Nephron progenitor cell (in vitro differentiated cells): ENCODE measurements around the gene QDPR.
"Not testable (repeated sequence)": the region's sequence is repeated elsewhere in the genome, so short reads cannot be mapped to it uniquely, and the experiment has no call there.

Source experiments
- DNase-seq: peaks from one replicate; pipeline ENCODE4 v3.0.0; 2021
- H3K27ac Mint-ChIP-seq: 2 replicates; pipeline ENCODE4 v1.8.0; 2021; ENCODE audit warnings: mild to moderate bottlenecking, moderate library complexity, mixed read lengths
- H3K27me3 Mint-ChIP-seq: 2 replicates; pipeline ENCODE4 v1.8.0; 2021; ENCODE audit warnings: mild to moderate bottlenecking, low read depth, mixed read lengths; ENCODE audit not compliant: poor library complexity
- H3K36me3 Mint-ChIP-seq: 2 replicates; pipeline ENCODE4 v1.8.0; 2021; ENCODE audit warnings: low read depth, mixed read lengths
- H3K4me1 Mint-ChIP-seq: 2 replicates; pipeline ENCODE4 v1.8.0; 2021; ENCODE audit warnings: mixed read lengths
- H3K4me3 Mint-ChIP-seq: 2 replicates; pipeline ENCODE4 v1.8.0; 2021; ENCODE audit warnings: mild to moderate bottlenecking, moderate library complexity, mixed read lengths
- H3K9me3 Mint-ChIP-seq: 2 replicates; pipeline ENCODE4 v1.8.0; 2021; ENCODE audit warnings: mild to moderate bottlenecking, moderate library complexity, mixed read lengths
- TF ChIP-seq, protein P1 (sequence below): fragments of 200-600 bp; sonication (generic); IDR thresholded peaks from 2 replicates; pipeline ENCODE4 v1.5.0; 2021; ENCODE audit warnings: antibody characterized with exemption

Gene QDPR

DNA sequence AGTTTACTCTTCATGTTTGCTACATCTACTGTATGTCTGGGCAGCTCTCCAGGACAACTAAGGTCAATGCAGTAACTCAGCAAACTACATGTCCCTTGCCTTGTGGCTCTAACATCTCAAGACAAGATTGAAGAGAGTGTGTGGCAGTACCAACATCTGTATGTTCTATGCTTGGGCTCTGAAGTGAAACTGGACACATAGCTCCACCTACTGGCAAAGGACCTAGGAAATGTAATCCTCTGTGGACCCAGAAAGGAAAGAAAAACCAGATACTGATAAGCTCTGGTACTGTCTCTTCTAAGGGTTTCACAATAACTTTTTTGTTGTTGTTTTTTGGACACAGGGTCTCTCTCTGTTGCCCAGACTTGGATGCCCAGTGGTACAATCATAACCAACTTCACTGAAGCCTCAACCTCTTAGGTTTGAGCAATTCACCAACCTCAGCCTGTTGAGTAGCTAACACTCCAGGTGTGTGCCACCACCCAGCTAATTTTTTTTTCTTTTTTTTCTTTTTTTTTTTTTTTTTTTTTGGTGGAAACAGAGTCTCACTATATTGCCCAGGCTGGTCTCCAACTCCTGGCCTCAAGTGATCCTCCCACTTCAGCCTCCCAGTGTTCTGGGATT, 64.1 kb downstream of the QDPR start:
- peaks cover 38% of the 10 kb centered on the region for H3K9me3 Mint-ChIP-seq
- peaks cover 6% of the 10 kb centered on the region for H3K36me3 Mint-ChIP-seq
- H3K27ac Mint-ChIP-seq = no peak overlapping the region
- H3K4me1 Mint-ChIP-seq = peaks cover 6% of the 10 kb centered on the region
- TF ChIP-seq, protein P1, sequence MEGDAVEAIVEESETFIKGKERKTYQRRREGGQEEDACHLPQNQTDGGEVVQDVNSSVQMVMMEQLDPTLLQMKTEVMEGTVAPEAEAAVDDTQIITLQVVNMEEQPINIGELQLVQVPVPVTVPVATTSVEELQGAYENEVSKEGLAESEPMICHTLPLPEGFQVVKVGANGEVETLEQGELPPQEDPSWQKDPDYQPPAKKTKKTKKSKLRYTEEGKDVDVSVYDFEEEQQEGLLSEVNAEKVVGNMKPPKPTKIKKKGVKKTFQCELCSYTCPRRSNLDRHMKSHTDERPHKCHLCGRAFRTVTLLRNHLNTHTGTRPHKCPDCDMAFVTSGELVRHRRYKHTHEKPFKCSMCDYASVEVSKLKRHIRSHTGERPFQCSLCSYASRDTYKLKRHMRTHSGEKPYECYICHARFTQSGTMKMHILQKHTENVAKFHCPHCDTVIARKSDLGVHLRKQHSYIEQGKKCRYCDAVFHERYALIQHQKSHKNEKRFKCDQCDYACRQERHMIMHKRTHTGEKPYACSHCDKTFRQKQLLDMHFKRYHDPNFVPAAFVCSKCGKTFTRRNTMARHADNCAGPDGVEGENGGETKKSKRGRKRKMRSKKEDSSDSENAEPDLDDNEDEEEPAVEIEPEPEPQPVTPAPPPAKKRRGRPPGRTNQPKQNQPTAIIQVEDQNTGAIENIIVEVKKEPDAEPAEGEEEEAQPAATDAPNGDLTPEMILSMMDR = peak; percentile 70
- DNase-seq = peak; percentile 59
- peaks cover 3% of the 10 kb centered on the region for H3K27me3 Mint-ChIP-seq
- no peak overlapping the region for H3K4me3 Mint-ChIP-seq

DNA sequence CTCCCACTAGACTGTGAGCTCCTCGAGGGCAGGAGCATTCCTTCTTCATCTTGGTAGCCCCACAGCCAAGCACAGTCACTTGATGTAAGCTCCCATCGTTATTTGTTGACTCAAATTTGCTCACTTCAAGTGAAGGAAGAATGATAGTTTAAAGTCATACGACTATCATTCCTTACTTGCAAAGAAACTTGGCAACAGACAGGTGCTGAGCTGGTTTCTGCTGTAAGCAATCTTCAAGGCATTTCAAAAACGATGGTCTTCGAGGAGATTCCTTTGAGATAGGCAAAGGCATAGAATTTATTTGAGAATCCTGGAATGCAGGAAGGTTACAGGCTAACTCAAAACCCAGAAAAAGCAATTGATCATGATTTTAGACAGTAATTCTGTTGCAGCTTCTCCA, 64.8 kb downstream of the QDPR start:
- TF ChIP-seq, protein P1 = no peak
- Mint-ChIP-seq H3K4me3 (no peak overlapping the region), H3K27me3 (peaks cover 3% of the 10 kb centered on the region), H3K4me1 (peaks cover 6% of the 10 kb centered on the region), H3K36me3 (no peaks in the 10 kb centered on the region), H3K9me3 (peaks cover 38% of the 10 kb centered on the region), H3K27ac (no peak overlapping the region)
- no peak for DNase-seq

DNA sequence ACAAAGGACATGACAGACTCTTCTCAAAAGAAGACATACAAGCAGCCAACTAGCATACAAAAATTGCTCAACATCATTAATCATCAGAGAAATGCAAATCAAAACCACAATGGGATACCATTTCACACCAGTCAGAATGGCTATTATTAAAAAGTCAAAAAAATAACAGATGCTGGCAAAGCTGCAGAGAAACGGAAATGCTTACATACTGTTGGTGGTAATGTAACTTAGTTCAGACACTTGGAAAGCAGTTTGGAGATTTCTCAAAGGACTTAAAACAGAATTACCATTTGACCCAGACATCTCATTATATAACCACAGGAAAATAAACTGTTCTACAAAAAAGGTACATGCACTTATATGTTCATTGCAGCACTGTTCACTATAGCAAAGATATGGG, 69.4 kb downstream of the QDPR start:
- not testable (repeated sequence) for DNase-seq, H3K36me3 Mint-ChIP-seq, H3K27me3 Mint-ChIP-seq, H3K4me3 Mint-ChIP-seq, H3K27ac Mint-ChIP-seq
- H3K9me3 Mint-ChIP-seq = peaks cover 50% of the 10 kb centered on the region
- H3K4me1 Mint-ChIP-seq = peaks cover 11% of the 10 kb centered on the region

DNA sequence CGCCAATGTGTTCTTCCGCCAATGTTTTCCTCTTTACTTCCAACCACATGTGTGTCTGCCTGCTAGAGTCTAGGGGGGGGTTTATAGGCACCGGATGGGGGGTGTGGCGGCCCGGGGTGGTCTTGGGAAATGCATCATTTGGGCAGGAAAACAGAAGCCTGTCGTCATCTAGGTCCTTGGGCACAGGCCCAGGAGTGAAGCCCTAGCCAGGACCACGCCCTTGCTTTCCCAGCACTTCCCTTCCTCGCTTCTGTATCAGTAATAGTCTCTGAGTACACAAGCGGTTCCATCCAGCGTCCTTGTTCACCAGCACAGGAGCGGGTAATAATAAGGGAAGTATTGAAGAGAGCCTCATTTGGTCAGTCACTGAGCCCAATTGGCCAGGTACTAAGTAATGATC, 74.5 kb downstream of the QDPR start:
- peak overlapping the region; percentile 71 for H3K27ac Mint-ChIP-seq
- peaks cover 4% of the 10 kb centered on the region for H3K36me3 Mint-ChIP-seq
- DNase-seq = no peak
- peaks cover 44% of the 10 kb centered on the region for H3K9me3 Mint-ChIP-seq
- H3K4me3 Mint-ChIP-seq = no peak overlapping the region
- H3K4me1 Mint-ChIP-seq = peaks cover 11% of the 10 kb centered on the region
- TF ChIP-seq, protein P1 = no peak
- H3K27me3 Mint-ChIP-seq = no peaks in the 10 kb centered on the region

DNA sequence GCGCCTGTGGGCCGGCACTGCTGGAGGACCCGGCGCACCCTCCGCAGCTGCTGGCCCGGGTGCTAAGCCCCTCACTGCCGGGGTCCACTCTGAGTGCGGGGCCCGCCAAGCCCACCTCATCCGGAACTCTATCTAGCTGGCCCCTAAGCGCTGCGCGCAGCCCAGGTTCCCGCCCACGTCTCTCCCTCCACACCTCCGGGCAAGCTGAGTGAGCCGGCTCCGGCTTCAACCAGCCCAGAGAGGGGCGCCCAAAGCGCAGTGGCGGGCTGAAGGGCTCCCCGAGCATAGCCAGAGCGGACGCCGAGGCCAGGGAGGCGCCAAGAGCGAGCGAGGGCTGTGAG, 75.2 kb downstream of the QDPR start:
- Mint-ChIP-seq H3K27ac (no peak overlapping the region), H3K36me3 (peaks cover 4% of the 10 kb centered on the region), H3K9me3 (peaks cover 38% of the 10 kb centered on the region), H3K4me3 (no peak overlapping the region), H3K27me3 (no peaks in the 10 kb centered on the region), H3K4me1 (peaks cover 8% of the 10 kb centered on the region)
- TF ChIP-seq, protein P1 = no peak
- DNase-seq = no peak
